Measurements from ENCODE around the gene CDKN2C. TPM values are rescaled to one million over a fixed set of nuclear protein-coding genes. Genes with fewer than 3 reads are reported as not detected.

Gene CDKN2C
- total RNA-seq = 1.3 and 24.5 TPM in 2 replicates

DNA sequence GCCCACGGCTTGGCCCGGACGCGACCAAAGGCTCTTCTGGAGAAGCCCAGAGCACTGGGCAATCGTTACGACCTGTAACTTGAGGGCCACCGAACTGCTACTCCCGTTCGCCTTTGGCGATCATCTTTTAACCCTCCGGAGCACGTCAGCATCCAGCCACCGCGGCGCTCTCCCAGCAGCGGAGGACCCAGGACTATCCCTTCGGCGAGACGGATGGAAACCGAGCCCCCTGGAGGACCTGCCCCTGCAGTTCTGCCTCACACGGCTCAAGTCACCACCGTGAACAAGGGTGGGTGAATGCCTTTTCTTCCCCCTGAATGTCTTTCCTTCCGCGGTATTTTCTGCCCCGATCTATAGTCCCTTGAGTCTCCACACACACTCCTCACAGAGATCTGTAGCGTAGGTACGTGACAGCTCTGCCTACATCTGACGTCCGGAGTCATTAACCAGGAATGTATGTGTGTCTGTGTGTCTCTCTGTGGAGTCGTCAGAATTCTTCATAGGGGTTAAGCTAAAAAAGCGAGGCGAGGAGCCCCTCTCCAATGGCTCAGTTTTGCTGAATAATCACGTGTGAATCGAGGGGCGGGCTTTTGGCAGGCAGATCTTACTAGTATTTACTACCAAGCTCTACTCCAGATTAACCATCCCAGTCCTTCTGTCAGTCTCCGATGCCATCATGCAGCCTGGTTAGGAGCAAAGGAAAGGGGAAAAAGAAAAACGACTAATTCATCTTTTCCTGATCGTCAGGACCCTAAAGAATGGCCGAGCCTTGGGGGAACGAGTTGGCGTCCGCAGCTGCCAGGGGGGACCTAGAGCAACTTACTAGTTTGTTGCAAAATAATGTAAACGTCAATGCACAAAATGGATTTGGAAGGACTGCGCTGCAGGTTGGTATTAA, at the start of gene CDKN2C:
Gene CDKN2C (plus strand): TSS at position 635 of the 898 bp plus-strand sequence. CDS start 124 bp downstream, at position 759.

DNA sequence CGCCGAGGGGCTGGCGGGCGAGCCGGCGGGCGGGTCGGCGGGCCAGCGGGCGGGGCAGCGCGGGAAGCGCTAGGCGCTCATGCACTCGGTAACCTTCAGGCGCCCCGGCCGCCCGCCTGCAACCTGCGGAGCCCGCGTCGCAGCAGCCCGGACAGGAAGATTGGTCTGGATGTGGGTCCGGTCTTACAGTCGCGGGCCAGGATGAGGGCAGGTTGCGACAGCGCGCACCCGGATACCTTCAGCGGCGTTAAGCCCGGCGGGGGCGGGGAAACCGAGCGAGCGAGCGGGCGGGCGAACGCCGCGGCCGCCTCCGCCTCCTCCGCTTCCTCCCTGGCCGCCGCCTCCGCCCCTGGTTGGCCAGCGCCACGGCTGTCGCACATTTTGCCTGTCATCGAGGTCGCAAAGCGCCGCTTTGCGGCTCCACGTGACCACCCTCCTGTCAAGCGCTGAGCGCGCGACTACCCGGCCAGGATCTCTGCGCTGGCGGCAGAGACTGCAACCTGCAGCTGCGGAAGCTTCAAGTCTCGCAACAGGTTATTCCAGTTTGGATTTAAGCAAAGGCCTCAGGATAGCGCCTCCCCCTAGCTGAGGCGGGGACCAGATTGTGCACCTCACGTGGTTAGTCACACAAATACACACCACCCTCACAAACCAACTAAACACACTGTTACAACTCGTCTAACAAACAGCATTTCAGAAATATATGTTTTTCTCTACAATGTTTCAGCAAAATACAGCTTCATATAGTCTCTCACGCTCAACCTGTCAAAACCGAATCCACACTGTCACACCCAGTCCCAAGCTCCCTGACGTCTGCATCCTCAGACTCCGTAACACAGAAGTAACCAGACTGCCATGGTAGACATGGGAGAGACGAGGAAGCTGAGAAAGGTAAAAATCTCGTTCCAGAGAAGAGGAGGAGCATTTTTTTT, 9.9 kb upstream of the CDKN2C start, which contains the start of gene FAF1:
Gene FAF1 (minus strand): TSS at position 355 of the 932 bp plus-strand sequence. CDS start 456 bp downstream, outside the sequence.

Other genes starting within 250 kb of the CDKN2C start
- gene FAF1, start 10.0 kb upstream of the CDKN2C start, total RNA-seq = 39.6 and 71.2 TPM in 2 replicates
- not detected in 2 replicates for gene C1orf185, start 132.0 kb downstream of the CDKN2C start, total RNA-seq

Data from placental pericyte (primary cell).